Endometrium (tissue), 2 donors: ENCODE measurements around the gene ASB18.
"Not testable (repeated sequence)": the region's sequence is repeated elsewhere in the genome, so short reads cannot be mapped to it uniquely, and the experiment has no call there.

ENCODE experiments used
- FAIRE-seq: peaks from 2 replicates; lab custom pipeline; 2012; peaks lifted over from hg19 to GRCh38; lab: Jason Lieb, UNC
- donor health status: control.
- donor health status: control.

The ASB18 gene

DNA sequence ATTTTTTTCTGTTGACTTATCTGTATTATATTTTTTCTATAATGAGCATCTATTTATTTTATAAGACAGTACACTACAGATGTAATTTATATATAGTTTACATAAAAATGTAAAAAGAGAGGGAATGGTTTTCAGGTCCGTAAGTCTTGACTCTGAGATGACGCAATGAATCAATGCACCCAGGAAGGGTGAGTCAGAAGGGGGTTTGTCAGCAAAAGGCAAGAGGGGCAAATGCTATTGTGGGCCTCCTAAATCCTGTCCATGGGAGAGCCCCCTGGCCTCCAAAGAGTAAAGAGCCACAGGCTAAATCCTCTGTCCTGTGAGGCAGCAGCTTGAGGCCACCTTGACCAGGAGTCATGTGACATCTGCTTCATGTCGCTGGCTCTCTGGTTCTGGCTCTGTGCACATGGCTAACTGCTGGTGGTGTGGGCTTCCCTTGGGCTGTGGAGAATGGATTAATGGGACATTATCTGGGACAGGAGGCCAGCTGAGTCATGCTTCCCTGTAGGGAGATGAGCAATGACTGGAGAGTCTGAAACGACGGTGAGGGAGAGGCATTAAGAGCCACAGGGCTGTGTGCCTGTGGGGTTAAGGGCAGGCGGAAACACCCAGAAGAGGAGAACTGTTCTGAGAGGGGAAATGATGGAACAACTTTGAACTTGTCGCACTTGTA is 22.8 kb upstream of the ASB18 start:
- FAIRE-seq = no peak

DNA sequence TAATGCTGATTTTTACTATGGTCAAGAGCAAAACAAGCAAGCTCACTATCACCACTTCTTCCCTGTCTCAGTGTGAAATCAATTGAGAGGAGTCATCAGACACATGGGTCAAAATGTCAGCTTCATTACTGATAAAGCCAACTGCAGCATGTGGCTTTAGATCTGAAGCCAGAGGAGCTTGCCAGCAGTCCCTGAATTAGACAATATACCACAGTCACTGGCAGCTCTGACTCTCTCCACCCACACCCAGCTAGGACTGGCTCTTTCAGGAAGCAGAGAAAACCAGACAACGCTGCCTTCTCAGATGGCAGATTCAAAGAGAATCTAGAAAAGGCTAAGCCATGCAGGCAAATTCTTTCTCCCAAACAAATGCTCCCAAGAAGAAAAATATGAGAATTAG is 20.0 kb upstream of the ASB18 start:
- FAIRE-seq = no peak

DNA sequence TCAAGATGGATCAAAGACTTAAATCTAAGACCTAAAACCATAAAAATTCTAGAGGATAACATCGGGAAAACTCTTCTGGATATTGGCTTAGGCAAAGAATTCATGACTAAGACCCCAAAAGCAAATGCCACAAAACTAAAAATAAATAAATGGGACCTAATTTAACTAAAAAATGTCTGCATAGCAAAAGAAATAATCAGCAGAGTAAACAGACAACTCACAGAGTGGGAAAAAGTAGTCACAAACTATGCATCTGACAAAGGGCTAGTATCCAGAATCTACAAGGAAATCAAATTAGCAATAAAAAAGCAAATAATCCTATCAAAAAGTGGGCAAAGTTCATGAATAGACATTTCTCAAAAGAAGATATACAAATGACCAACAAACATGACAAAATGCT is 18.2 kb upstream of the ASB18 start:
- no peak for FAIRE-seq

DNA sequence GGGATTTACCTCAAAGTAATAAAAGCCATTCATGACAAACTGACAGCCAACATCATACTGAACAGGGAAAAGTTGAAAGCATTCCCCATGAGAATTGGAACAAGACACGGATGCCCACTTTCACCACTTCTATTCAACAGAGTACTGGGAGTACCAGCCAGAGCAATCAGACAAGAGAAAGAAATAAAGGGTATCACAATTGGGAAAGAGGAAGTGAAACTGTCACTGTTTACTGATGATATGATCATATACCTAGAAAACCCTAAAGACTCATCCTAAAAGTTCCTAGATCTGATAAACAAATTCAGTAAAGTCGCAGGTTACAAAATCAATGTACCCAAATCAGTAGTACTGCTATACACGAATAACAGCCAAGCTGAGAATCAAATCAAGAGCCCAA is 17.2 kb upstream of the ASB18 start:
- FAIRE-seq = no peak

DNA sequence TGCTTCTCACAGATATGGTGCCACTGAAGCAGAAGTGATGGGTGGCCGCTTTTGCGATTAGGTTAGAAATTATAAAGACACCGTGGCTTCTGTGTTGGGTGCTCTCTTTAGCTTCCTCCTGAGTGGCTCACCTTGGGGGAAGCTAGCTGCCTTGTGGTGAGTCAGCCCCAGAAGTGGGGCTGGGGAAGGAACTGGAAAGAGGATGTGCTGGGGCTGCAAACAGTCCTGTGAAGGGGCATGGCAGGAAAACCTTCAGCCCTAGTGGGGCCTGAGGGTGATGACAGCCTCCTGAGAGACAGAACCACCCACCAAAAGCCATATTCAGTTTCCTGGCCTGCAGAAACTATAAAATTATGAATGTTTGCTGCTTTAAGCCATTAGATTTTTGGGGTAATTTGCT is 8.9 kb upstream of the ASB18 start:
- FAIRE-seq = no peak

DNA sequence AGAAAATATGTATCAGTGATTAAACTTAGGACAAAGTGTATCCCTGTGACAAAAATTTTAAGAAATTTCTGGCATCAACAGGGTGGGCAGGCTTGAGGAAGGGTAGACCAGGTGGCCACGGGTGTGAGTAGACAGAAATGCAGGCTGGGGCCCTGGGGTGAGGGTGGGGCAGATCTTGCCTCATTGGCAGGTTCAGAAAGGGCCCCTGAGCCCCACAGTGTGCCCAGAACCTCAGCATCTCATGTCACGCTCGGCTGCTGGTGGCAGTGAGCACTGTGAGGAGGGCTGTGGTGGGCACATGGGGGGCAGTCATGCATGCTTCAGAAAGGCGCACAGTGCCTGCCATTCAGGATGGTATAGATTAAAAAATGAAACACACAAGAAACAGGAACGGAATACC is 7.6 kb upstream of the ASB18 start:
- no peak for FAIRE-seq

DNA sequence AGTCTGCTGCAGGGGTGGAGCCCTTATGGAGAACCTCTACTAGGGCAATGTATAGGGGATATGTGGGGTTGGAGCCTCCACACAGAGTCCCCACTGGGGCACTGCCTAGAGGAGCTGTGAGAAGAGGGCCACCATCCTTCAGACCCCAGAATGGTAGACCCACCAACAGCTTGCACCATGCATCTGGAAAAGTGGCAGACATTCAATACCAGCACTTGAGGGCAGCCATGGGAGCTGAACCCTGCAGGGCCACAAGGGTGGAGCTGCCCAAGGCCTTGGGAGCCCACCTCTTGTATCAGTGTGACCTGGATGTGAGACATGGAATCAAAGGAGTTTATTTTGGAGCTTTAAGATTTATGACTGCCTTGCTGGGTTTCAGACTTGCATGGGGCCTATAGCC is 5.7 kb upstream of the ASB18 start:
- FAIRE-seq = not testable (repeated sequence)

DNA sequence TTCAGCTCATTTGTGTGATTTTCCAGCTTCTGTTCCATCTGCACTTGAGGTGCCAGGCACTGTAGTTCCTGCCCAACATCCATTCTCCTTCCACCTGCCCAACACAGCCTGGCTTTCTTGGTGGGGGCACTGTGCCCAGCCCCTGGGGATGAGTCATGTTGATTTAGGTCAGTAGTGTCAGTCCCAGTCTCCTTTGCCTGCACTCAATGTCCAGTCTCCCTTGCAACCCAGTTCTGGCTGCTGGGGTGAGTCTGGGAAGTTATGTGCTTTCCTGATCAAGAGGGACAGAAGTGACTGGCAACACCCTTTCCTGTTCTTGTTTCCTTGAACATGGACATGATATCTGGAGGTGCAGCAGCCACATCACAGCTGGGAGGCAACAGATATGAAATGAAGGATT is 1.5 kb upstream of the ASB18 start:
- FAIRE-seq = no peak

DNA sequence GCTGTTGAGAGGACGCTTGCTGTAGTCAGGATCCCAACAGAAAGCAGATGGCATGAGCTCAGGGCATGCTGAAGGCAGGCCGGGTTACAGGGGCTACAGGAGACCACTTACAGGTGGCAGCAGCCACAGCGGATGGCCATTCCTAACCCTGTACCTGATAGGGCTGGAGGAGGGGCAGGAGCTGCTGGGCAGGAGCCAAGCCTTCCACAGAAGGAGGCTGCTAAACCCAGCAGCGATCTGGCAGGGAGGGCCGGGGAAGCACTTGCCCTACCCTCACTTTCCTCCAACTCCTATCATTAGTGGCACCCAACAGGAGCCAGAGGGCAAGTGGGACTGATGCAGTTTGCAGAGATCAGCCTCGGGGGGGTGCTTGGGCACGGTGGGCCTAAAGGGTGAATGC is 2.0 kb downstream of the ASB18 start:
- FAIRE-seq = no peak

DNA sequence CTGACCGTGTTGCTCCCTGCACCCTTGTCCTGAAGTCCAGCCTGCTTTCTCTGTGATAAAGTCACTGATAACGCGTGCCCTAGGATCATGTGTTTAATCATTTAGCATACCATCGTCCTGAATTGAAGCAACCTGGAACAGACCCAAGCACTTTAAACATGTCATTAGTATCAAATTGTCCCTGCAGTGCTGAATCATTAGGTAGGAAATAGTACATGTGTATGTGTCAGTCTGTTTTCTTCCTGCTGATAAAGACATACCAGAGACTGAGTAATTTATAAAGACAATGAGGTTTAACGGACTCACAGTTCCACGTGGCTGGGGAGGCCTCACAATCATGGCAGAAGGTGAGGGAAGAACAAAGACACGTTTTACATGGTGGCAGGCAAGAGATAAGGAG is 2.8 kb downstream of the ASB18 start:
- no peak for FAIRE-seq

DNA sequence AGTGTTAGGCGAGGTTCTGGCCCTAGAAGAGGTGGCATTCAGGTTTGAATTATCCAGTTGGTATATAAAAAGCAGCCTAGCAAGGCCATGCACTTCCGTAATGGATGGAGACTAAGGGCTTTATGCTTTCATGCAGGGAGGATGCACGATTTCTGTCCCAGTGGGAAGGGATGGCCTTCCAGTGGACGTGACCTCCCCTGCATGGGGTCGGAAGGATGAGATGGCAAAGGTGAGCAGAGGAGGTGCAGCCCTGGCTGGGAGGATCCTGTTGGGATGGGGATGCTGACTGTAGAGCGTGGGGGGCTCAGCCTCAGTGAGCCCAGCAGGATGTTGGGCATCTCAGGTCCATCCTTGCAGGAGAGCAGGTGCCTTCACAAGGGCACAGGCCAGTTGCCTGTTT is 4.8 kb downstream of the ASB18 start:
- no peak for FAIRE-seq

DNA sequence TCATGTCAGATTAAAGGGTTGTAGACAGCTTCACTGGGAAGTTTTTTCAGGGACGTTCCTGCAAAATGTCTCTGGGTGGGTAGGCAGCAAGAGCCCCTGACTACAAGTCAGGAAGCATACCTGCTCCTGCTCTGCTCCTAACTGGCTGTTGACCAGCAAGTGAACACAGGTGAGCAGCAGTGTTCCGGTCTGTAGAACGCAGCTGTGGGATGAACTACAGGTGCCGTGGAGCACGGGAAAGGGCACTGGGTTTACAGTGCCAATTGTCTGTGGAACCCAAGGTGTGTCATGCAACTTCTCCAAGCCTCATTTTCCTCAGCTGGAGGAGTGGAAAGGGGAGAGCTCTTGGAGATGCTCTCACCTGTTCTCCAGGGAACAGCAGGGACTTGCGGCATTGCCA is 6.6 kb downstream of the ASB18 start:
- no peak for FAIRE-seq

DNA sequence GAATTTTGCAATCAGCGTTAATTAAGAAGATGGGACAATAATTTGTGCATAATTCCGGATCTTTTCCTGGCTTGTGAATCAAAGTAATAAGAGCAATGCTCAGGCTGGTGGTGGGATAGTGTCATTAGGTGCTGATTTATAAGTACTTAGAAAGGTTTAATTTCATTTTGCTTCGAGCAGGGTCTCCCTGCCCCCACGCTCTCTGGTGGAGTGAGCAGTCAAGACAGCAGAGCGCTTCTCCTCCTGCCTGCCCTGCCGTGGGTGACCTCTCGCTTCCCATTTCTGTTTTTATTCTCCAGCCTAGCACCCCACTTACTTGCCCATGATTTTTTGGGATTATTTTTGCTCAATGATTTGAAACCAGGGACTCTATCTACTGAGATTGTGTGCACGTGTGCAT is 7.1 kb downstream of the ASB18 start:
- no peak for FAIRE-seq

DNA sequence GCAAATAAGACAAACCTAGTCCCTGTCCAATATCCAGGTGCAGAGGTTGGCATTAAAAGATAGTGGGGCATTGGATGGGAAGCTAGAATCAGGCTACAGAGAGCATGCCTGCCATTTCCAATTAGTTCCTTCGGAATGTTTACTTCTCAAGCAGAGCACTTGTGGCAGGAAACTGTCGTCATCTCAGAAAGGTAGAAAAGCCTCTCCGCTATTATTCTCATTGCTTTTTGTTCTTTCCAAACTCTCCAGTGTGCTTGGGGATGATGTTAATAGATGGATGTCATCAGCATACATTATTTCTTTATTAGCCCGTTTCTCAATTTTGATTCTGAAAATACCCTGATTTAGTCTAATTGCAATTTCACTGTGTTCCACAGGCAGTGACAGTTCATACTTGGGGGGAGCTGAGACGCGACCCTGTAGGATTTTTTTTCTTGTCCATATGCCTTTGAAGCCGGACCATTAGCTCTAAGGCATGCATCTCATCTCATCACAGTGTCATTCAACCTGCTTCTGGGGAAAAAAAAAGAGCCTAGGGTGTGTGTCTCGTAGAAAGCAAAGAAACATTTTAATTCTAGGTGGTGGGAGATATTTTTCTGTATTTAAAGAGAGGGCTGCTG is 7.7 kb downstream of the ASB18 start:
- FAIRE-seq = no peak

DNA sequence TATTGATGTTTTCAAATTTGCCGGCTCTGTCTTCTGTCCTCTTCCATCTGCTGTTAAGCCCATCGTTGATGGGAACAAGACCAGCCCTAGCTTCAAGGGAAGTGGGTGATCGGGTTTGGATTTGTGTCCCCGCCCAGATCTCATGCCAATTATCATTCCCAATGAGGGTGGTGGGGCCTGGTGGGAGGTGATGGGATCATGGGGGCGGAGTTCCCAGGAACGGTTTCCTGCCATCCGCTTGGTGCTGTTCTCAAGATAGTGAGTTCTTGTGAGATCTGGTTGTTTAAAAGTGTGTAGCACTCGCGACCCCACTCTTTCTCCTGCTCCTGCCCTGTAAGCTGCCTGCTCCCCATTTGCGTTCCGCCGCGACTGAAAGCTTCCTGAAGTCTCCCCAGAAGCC is 9.5 kb downstream of the ASB18 start:
- FAIRE-seq = no peak

DNA sequence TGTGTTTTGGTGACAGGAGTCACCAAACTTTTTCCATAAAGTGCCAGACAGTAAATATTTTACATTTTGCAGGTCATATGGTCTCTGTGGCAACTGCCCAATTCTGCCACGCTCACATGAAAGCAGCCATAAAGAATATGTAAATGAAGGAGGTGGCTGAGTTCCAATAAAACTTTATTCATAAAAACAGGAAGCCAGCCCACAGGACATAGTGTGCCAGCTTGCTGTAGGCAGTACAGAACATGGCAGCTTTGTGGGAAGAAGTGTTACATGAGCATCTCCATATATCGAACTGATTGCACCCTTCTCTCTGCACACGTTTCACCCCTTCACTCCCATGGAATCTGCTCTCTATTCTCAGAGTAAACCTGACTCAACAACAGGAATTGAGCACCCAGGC is 10.2 kb downstream of the ASB18 start:
- FAIRE-seq = no peak

DNA sequence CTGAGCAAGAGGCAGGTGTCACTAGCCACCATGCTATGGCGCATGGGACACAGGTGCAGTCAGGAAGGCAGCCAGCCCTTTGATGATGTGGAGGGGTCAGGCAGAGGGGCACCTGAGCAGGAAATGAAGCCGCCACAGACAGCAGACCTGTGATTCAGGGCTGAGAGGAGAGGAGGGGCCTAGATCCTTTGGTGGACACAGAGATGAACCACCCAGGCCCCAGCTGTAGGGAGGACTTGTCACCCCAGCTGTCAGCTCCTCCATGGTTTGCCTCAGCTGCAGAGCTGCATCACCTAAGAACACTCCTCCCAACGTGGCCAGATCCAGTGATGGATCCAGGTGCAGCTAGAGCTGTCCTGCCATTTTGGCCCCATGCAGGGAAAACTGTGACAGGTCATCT is 11.6 kb downstream of the ASB18 start:
- FAIRE-seq = no peak

DNA sequence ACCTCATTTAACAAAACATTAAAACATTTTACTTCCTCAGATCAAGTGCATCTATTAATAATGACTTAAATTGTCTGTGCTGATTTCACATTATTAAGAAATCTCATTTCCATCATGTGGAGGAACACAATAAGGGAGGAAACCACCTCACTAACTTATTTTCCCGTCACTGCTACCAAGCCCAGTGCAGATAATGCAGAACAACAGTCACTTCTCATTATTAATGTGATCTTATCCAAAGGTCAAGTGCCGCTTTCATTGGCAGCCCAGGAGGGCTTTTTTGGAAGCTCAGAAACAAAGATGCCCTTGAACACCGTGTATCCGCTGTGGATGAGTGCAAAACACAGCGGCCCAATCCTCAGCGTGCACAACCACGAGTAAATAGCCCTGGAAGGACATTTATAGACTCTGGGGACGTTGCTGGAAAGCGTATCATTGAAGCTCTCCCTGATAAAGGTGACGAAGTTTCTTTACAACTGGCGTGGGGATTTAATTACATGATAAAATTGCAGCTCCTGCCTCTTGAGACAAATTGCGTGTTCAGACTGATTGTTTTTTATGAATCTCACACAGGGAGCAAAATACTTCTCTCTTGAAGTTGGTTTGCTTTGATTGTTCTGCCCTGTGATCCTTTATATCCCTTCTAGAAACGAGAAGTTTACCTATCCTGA is 13.2 kb downstream of the ASB18 start:
- no peak for FAIRE-seq

DNA sequence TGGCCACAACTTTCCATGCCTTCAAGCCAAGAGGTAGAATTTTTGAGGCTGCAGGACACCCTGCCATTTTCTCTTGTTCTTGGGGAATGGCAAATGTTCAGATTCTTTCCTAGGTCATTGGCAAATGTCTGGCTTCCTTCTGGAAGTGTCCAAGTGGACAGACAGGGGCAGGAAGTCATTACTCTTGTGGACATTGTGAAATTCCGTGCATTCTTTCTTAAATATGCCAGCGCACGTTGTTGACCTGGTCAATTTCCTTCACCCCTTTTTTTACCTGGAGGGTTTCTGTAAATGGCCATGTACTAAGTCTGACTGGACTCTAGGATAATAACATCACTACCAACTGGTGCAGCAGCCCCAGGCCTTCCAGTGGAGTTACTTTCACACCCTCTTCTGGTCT is 13.9 kb downstream of the ASB18 start:
- no peak for FAIRE-seq

DNA sequence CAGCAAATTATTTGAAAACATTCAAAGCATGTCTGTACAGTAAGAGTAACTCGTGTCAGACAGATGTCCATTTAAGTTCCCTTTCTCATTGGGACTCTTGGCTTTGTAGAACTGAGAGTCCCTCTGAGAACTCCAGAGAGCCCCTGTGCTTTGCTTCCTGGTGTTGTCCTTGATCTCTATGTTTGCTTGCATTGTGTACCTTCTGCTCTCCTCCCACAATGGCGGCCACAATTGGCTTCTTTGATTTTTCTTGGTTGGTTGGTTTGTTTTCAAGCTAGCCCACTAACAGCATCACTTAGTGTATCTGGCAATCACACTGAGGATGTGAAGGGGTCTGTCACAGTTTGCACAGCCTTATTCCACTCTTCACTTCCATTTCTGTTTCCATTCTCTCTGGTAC is 15.1 kb downstream of the ASB18 start:
- FAIRE-seq = no peak

DNA sequence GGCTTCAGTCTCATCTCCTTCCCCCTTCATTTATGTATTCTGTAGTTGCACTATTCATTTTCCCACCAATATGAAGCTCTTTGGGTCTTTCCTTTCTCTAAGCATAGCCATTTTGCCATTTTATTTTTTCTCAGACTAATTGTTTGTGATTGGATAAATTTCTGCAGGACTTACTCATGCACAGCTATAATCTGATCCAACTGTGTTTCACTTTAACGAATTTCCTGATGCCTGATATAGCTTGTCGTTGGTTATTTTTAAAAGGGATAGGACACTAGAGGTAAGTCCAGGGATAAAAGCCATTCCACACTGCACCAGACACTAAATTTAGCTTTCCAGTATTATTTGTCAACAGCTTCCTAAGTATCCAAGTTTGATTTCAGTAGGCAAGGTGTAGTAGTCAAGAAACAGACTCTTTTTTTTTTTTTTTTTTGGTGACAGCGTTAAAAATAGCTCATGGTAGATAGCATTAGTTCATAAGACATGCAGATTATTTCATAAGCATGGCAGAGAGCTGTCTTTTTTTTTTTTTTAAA is 17.4 kb downstream of the ASB18 start:
- no peak for FAIRE-seq

DNA sequence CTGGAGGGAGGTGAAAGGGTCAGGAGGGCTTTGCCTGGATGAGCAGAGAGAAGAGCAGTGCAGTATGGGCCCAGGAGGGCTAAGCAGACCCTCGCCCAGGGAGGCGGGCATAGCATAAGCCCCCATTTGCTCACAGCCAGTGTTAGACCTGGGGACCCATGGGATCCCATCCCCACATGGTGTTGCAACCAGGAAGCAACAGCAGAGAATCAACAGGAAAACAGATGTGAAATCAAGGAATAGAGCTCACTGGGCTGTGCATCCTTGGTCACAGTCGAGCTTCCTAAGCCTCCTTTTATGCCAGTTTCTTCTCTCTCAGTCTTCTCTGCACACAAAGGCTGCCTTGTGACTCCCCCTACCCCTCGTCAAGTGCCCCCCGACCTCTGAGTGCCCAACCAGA is 19.9 kb downstream of the ASB18 start:
- no peak for FAIRE-seq

DNA sequence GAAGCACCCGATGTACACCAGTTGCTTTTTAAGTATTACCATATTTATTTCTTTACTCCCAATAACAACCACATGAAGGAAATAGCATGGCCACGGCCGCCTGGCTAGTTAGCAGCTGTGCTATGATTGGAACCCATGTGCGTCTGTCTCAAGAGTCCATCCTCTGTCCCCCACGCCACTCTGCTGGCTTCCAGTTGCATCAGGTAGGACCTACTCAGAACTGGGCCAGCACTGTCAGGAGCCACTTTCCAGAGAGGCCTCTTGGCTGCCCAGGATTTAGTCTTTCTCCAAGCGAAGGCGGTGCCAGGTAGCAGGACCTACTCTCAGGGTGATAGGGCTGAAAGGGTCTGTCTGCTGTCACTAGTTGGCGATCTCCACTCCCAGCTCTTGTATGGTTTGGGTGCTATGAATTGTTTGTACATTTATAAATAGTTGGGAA is 22.1 kb downstream of the ASB18 start:
- FAIRE-seq = no peak
